Measurements from ENCODE around the gene HK2. TPM values are rescaled to one million over a fixed set of nuclear protein-coding genes. Genes with fewer than 3 reads are reported as not detected.
A peak's percentile ranks its signal among the peaks of the same experiment; 100 is the strongest.

Gene HK2
- total RNA-seq, 2 experiments from 2014 or later = 7.7 to 8.9 TPM

- no peak overlapping the region for H3K27ac ChIP-seq (ENCODE audit: low read depth in 1 of 2, low read length in 2 of 2)
- no peaks in the 10 kb centered on the region for H3K9me3 ChIP-seq (ENCODE audit: control insufficient read depth in 1 of 2, insufficient read depth in 1 of 2, low read length in 2 of 2)
- ATAC-seq (ENCODE audit: poor library complexity) (no peak), DNase-seq (no peak)
- H3K4me3 ChIP-seq (ENCODE audit: low read length) = no peak overlapping the region
- H3K4me3 Mint-ChIP-seq = no peak overlapping the region
- no peaks in the 10 kb centered on the region for H3K27me3 ChIP-seq (ENCODE audit: control insufficient read depth in 1 of 2, insufficient read depth in 2 of 2, low read length in 2 of 2)
- POLR2A ChIA-PET = no interaction called here
- H3K36me3 Mint-ChIP-seq (ENCODE audit: low read depth) = peaks cover 50% of the 10 kb centered on the region
- H3K9me3 Mint-ChIP-seq = no peaks in the 10 kb centered on the region
- TF ChIP-seq CTCF (IDR thresholded peaks at IDR 0.05) = no peak
- H3K27ac Mint-ChIP-seq = no peak overlapping the region
- H3K4me1 ChIP-seq (ENCODE audit: insufficient read depth, low read length) = peaks cover 6% of the 10 kb centered on the region
- intact Hi-C loops (cut with DNase I, micrococcal nuclease) = no loop called here
- CTCF ChIA-PET = no interaction called here
- H3K4me1 Mint-ChIP-seq (ENCODE audit: low read depth) = peaks cover 17% of the 10 kb centered on the region
- H3K27me3 Mint-ChIP-seq = no peaks in the 10 kb centered on the region
- H3K36me3 ChIP-seq (ENCODE audit: insufficient read depth, low read length) = peaks cover 11% of the 10 kb centered on the region
Measured at GRCh38 chr2:74871414-74871813, 37.5 kb downstream of the HK2 start.

- Mint-ChIP-seq H3K27ac (no peak overlapping the region), H3K9me3 (no peaks in the 10 kb centered on the region), H3K4me3 (no peak overlapping the region), H3K4me1 (ENCODE audit: low read depth) (peaks cover 15% of the 10 kb centered on the region), H3K27me3 (no peaks in the 10 kb centered on the region), H3K36me3 (ENCODE audit: low read depth) (peaks cover 49% of the 10 kb centered on the region)
- intact Hi-C loops (cut with DNase I, micrococcal nuclease) = no loop called here
- ATAC-seq (ENCODE audit: poor library complexity) (no peak), DNase-seq (peak in 2 of 14 experiments; percentile 39 to 51)
- Histone ChIP-seq H3K4me3 (ENCODE audit: low read length) (no peak overlapping the region), H3K27me3 (ENCODE audit: control insufficient read depth in 1 of 2, insufficient read depth in 2 of 2, low read length in 2 of 2) (no peaks in the 10 kb centered on the region), H3K4me1 (ENCODE audit: insufficient read depth, low read length) (peaks cover 6% of the 10 kb centered on the region), H3K27ac (ENCODE audit: low read depth in 1 of 2, low read length in 2 of 2) (no peak overlapping the region), H3K36me3 (ENCODE audit: insufficient read depth, low read length) (peaks cover 11% of the 10 kb centered on the region), H3K9me3 (ENCODE audit: control insufficient read depth in 1 of 2, insufficient read depth in 1 of 2, low read length in 2 of 2) (no peaks in the 10 kb centered on the region)
- no peak for TF ChIP-seq CTCF (IDR thresholded peaks at IDR 0.05)
- POLR2A ChIA-PET = no interaction called here
- CTCF ChIA-PET = interaction anchor here (1.4 kb wide), 1 partner anchor 35 kb away, joined by 6 read pairs; no protein-coding TSS in a partner anchor
Measured at GRCh38 chr2:74872389-74872836, 38.5 kb downstream of the HK2 start.

GRCh38 chr2:74873012-74873665, 39.2 kb downstream of the HK2 start:
- H3K4me3 ChIP-seq (ENCODE audit: low read length) = no peak overlapping the region
- intact Hi-C loops (cut with DNase I, micrococcal nuclease) = no loop called here
- no peaks in the 10 kb centered on the region for H3K9me3 ChIP-seq (ENCODE audit: control insufficient read depth in 1 of 2, insufficient read depth in 1 of 2, low read length in 2 of 2)
- TF ChIP-seq CTCF (IDR thresholded peaks at IDR 0.05) = no peak
- Mint-ChIP-seq H3K4me1 (ENCODE audit: low read depth) (peaks cover 13% of the 10 kb centered on the region), H3K36me3 (ENCODE audit: low read depth) (peaks cover 51% of the 10 kb centered on the region), H3K9me3 (no peaks in the 10 kb centered on the region), H3K4me3 (no peak overlapping the region), H3K27ac (no peak overlapping the region), H3K27me3 (no peaks in the 10 kb centered on the region)
- H3K4me1 ChIP-seq (ENCODE audit: insufficient read depth, low read length) = peaks cover 6% of the 10 kb centered on the region
- peaks cover 16% of the 10 kb centered on the region for H3K36me3 ChIP-seq (ENCODE audit: insufficient read depth, low read length)
- DNase-seq (no peak), ATAC-seq (ENCODE audit: poor library complexity) (no peak)
- ChIA-PET POLR2A (interaction anchor here (1.4 kb wide), 1 partner anchor 23 kb away, joined by 8 read pairs; no protein-coding TSS in a partner anchor), CTCF (interaction anchor here (1.4 kb wide), 1 partner anchor 36 kb away, joined by 6 read pairs; no protein-coding TSS in a partner anchor)
- H3K27ac ChIP-seq (ENCODE audit: low read depth in 1 of 2, low read length in 2 of 2) = no peak overlapping the region
- no peaks in the 10 kb centered on the region for H3K27me3 ChIP-seq (ENCODE audit: control insufficient read depth in 1 of 2, insufficient read depth in 2 of 2, low read length in 2 of 2)

All from CD4-positive, alpha-beta T cell (primary cell).